Measurements from ENCODE around the gene SLC12A2.

DNA sequence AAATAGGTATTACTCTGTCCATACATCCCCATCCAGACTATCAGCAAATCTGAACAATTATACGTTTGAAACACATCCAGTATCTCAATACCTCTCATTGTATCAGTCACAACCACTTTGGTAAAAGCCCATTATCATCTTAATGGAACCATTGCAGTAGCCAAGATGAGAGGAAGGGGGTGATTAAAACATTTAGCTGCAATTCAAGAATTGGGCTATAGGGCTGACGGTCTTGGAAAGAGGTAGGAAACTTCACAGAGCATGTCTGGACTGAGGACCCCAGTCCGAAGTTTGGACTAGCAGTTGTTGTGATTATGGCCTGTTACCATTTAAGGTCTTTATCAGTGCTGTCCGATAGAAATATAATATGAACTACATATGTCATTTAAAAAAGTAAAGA, 8.6 kb downstream of the SLC12A2 start:
- TF ChIP-seq CTCF (conservative IDR thresholded peaks at IDR 0.05; ENCODE audit: low read depth, low read length) (no peak), POLR2A (IDR thresholded peaks at IDR 0.05; ENCODE audit: low read depth, low read length) (no peak), RAD21 (IDR thresholded peaks at IDR 0.05; ENCODE audit: low read length) (no peak), CEBPB (IDR thresholded peaks at IDR 0.05; ENCODE audit: low read depth, low read length) (no peak), BHLHE40 (IDR thresholded peaks at IDR 0.05; ENCODE audit: low read depth, low read length) (no peak), FOS (IDR thresholded peaks at IDR 0.05; ENCODE audit: low read depth, low read length) (no peak), MXI1 (IDR thresholded peaks at IDR 0.05; ENCODE audit: borderline replicate concordance, low read depth, low read length) (no peak), RFX5 (IDR thresholded peaks at IDR 0.05; ENCODE audit: low read depth, low read length) (no peak), USF2 (IDR thresholded peaks at IDR 0.05; ENCODE audit: low read depth, low read length) (no peak)

Measured in IMR-90 (cell line).